Putamen (tissue), 1 donor: ENCODE results near the gene ZNF175.

Experiments used
- DNase-seq: peaks from one replicate; pipeline ENCODE4 v3.0.0-alpha.2; 2016; ENCODE audit warnings: low spot score

The ZNF175 gene

GRCh38 chr19:51632126-51632525 is 61.0 kb downstream of the ZNF175 start:
- no peak for DNase-seq

GRCh38 chr19:51637362-51637978 is 66.4 kb downstream of the ZNF175 start:
- no peak for DNase-seq

GRCh38 chr19:51639916-51640315 is 68.8 kb downstream of the ZNF175 start:
- no peak for DNase-seq

- no peak for DNase-seq
Observed at GRCh38 chr19:51640386-51640785, 69.3 kb downstream of the ZNF175 start.

GRCh38 chr19:51641648-51642047 is 70.6 kb downstream of the ZNF175 start:
- no peak for DNase-seq
